Mesenchymal stem cell (in vitro differentiated cells and primary cell): ENCODE results near the gene CLDN7.

Source experiments
- DNase-seq: peaks from one replicate; pipeline ENCODE4 v3.0.0-alpha.2; 2013
- H2AFZ ChIP-seq: one replicate; pipeline ENCODE4 v1.6.1; 2013; ENCODE audit warnings: low read depth, mild to moderate bottlenecking, control low read depth, inconsistent platforms, low read length, moderate library complexity
- H2AK5ac ChIP-seq: 2 replicates; pipeline ENCODE4 v1.6.1; 2013; ENCODE audit warnings: low read length, moderate library complexity, mild to moderate bottlenecking, inconsistent platforms; ENCODE audit not compliant: severe bottlenecking
- H2BK120ac ChIP-seq: one replicate; pipeline ENCODE4 v1.6.1; 2013; ENCODE audit warnings: low read depth, mild to moderate bottlenecking, inconsistent platforms, low read length, moderate library complexity
- H2BK12ac ChIP-seq, 2 experiments: one replicate each; pipeline ENCODE4 v1.6.1; 2013; ENCODE audit warnings: inconsistent platforms in 2 of 2, low read length in 2 of 2, mild to moderate bottlenecking in 2 of 2, moderate library complexity in 2 of 2, control low read depth in 1 of 2
- H2BK15ac ChIP-seq: one replicate; pipeline ENCODE4 v1.6.1; 2013; ENCODE audit warnings: mild to moderate bottlenecking, low read depth, inconsistent platforms; ENCODE audit not compliant: poor library complexity, severe bottlenecking
- H2BK5ac ChIP-seq: 2 replicates; pipeline ENCODE4 v1.6.1; 2013; ENCODE audit warnings: low read depth, mild to moderate bottlenecking, low read length, control low read depth, inconsistent platforms; ENCODE audit not compliant: poor library complexity, severe bottlenecking
- H3K14ac ChIP-seq, 2 experiments: one replicate each; pipeline ENCODE4 v1.6.1; 2013; ENCODE audit warnings: inconsistent platforms in 2 of 2, low read length in 2 of 2, control low read depth in 1 of 2, mild to moderate bottlenecking in 1 of 2, moderate library complexity in 1 of 2
- H3K18ac ChIP-seq, 2 experiments: one replicate each; pipeline ENCODE4 v1.6.1; 2013; ENCODE audit warnings: inconsistent platforms in 2 of 2, low read length in 2 of 2, control low read depth in 1 of 2, low read depth in 1 of 2, mild to moderate bottlenecking in 1 of 2
- H3K23ac ChIP-seq, 2 experiments: one replicate each; pipeline ENCODE4 v1.6.1; 2013; ENCODE audit warnings: inconsistent platforms in 2 of 2, low read length in 2 of 2, mild to moderate bottlenecking in 2 of 2, moderate library complexity in 2 of 2, control low read depth in 1 of 2
- H3K27ac ChIP-seq: 2 replicates; pipeline ENCODE4 v1.5.1; 2013; ENCODE audit warnings: mild to moderate bottlenecking, moderate library complexity, low read length, control low read depth, inconsistent platforms; ENCODE audit not compliant: poor library complexity, severe bottlenecking
- H3K27me3 ChIP-seq, 2 experiments: 2 replicates each; pipeline versions ENCODE4 v1.6.1 to v1.7.0; 2013; ENCODE audit warnings: low read length in 2 of 2, mild to moderate bottlenecking in 2 of 2, moderate library complexity in 2 of 2, control low read depth in 1 of 2, inconsistent platforms in 1 of 2; ENCODE audit not compliant: control insufficient read depth in 1 of 2, insufficient read depth in 1 of 2
- H3K36me3 ChIP-seq, 2 experiments: 2 replicates each; pipeline versions ENCODE4 v1.6.1 to v1.7.0; 2013; ENCODE audit warnings: low read length in 2 of 2, control low read depth in 1 of 2, inconsistent platforms in 1 of 2, low read depth in 1 of 2, mild to moderate bottlenecking in 1 of 2; ENCODE audit not compliant: insufficient read depth in 2 of 2, control insufficient read depth in 1 of 2
- H3K4ac ChIP-seq, 2 experiments: one replicate each; pipeline ENCODE4 v1.6.1; 2013; ENCODE audit warnings: inconsistent platforms in 2 of 2, low read length in 2 of 2, mild to moderate bottlenecking in 2 of 2, moderate library complexity in 2 of 2, control low read depth in 1 of 2, low read depth in 1 of 2
- H3K4me1 ChIP-seq: 2 replicates; pipeline ENCODE4 v1.6.1; 2013; ENCODE audit warnings: low read depth, low read length, control low read depth; ENCODE audit not compliant: control insufficient read depth, insufficient read depth
- H3K4me2 ChIP-seq: 2 replicates; pipeline ENCODE4 v1.6.1; 2013; ENCODE audit warnings: low read length, mild to moderate bottlenecking, inconsistent platforms; ENCODE audit not compliant: poor library complexity, severe bottlenecking
- H3K4me3 ChIP-seq, 2 experiments: 2 replicates each; pipeline versions ENCODE4 v1.5.1 to v1.7.0; 2013; ENCODE audit warnings: low read length in 2 of 2, mild to moderate bottlenecking in 2 of 2, control low read depth in 1 of 2, low read depth in 1 of 2; ENCODE audit not compliant: insufficient read depth in 1 of 2
- H3K79me1 ChIP-seq: replicated peaks from 2 replicates; pipeline ENCODE4 v1.6.1; 2013; ENCODE audit warnings: mild to moderate bottlenecking, control low read depth, low read length, inconsistent platforms; ENCODE audit not compliant: poor library complexity, severe bottlenecking
- H3K9ac ChIP-seq: 2 replicates; pipeline ENCODE4 v1.7.0; 2013; ENCODE audit warnings: mild to moderate bottlenecking, low read length, moderate library complexity
- H3K9me3 ChIP-seq: 2 replicates; pipeline ENCODE4 v1.7.0; 2013; ENCODE audit warnings: mild to moderate bottlenecking, low read length; ENCODE audit not compliant: control insufficient read depth
- H4K8ac ChIP-seq: one replicate; pipeline ENCODE4 v1.6.1; 2013; ENCODE audit warnings: inconsistent platforms, mild to moderate bottlenecking, low read length, moderate library complexity
- H4K91ac ChIP-seq: one replicate; pipeline ENCODE4 v1.6.1; 2013; ENCODE audit warnings: mild to moderate bottlenecking, low read length, inconsistent platforms
- WGBS: methylation state at CpG from one replicate; pipeline ENCODE4 v1.1.7; 2013; ENCODE audit warnings: mixed read lengths; 5-methylcytosine and 5-hydroxymethylcytosine counted together

Gene CLDN7

GRCh38 chr17:7290685-7291084 lies 28.4 kb upstream of the CLDN7 start:
- H2BK15ac ChIP-seq, result no peak overlapping the region
- H2AFZ ChIP-seq, result no peak overlapping the region
- no peaks in the 10 kb centered on the region for H3K9me3 ChIP-seq
- no peak overlapping the region for H4K8ac ChIP-seq
- no peak overlapping the region for H4K91ac ChIP-seq
- peaks cover 81 to 90% of the 10 kb centered on the region in 2 experiments for H3K27me3 ChIP-seq
- H3K79me1 ChIP-seq, result no peaks in the 10 kb centered on the region
- no peak overlapping the region for H3K18ac ChIP-seq
- H3K4me1 ChIP-seq, result peaks cover 13% of the 10 kb centered on the region
- no peaks in the 10 kb centered on the region for H3K36me3 ChIP-seq
- no peak overlapping the region for H3K9ac ChIP-seq
- H2BK5ac ChIP-seq, result no peak overlapping the region
- 74% methylated on average over 11 of the region's 11 CpGs for WGBS
- no peak overlapping the region for H3K14ac ChIP-seq
- H3K4me3 ChIP-seq, result no peak overlapping the region
- H2BK120ac ChIP-seq, result no peak overlapping the region
- H2AK5ac ChIP-seq, result no peak overlapping the region
- H3K23ac ChIP-seq, result no peak overlapping the region
- no peak overlapping the region for H3K4ac ChIP-seq
- no peak for DNase-seq
- H3K4me2 ChIP-seq, result no peak overlapping the region
- no peak overlapping the region for H3K27ac ChIP-seq
- no peak overlapping the region for H2BK12ac ChIP-seq

- no peaks in the 10 kb centered on the region for H3K79me1 ChIP-seq
- no peak overlapping the region for H2AK5ac ChIP-seq
- no peak overlapping the region for H2BK15ac ChIP-seq
- no peak overlapping the region for H2BK12ac ChIP-seq
- DNase-seq, result no peak
- peaks cover 83 to 91% of the 10 kb centered on the region in 2 experiments for H3K27me3 ChIP-seq
- no peak overlapping the region for H2BK5ac ChIP-seq
- H3K4me1 ChIP-seq, result peaks cover 12% of the 10 kb centered on the region
- WGBS, result 92% methylated on average over 18 of the region's 19 CpGs
- H3K4ac ChIP-seq, result no peak overlapping the region
- H4K91ac ChIP-seq, result no peak overlapping the region
- H4K8ac ChIP-seq, result no peak overlapping the region
- no peak overlapping the region for H3K18ac ChIP-seq
- no peak overlapping the region for H2AFZ ChIP-seq
- H3K4me3 ChIP-seq, result no peak overlapping the region
- no peak overlapping the region for H3K9ac ChIP-seq
- H3K27ac ChIP-seq, result no peak overlapping the region
- H2BK120ac ChIP-seq, result no peak overlapping the region
- H3K36me3 ChIP-seq, result no peaks in the 10 kb centered on the region
- H3K4me2 ChIP-seq, result no peak overlapping the region
- no peak overlapping the region for H3K14ac ChIP-seq
- H3K9me3 ChIP-seq, result no peaks in the 10 kb centered on the region
- H3K23ac ChIP-seq, result no peak overlapping the region
Observed at GRCh38 chr17:7290166-7290565, 27.9 kb upstream of the CLDN7 start.

GRCh38 chr17:7289256-7290032 lies 27.2 kb upstream of the CLDN7 start:
- no peak overlapping the region for H3K14ac ChIP-seq
- no peak overlapping the region for H3K23ac ChIP-seq
- H2BK5ac ChIP-seq, result no peak overlapping the region
- H3K9ac ChIP-seq, result no peak overlapping the region
- no peak overlapping the region for H3K4ac ChIP-seq
- no peak overlapping the region for H2BK15ac ChIP-seq
- H3K36me3 ChIP-seq, result no peaks in the 10 kb centered on the region
- H3K18ac ChIP-seq, result no peak overlapping the region
- H3K79me1 ChIP-seq, result no peaks in the 10 kb centered on the region
- no peak overlapping the region for H2BK12ac ChIP-seq
- no peaks in the 10 kb centered on the region for H3K9me3 ChIP-seq
- no peak overlapping the region for H3K4me3 ChIP-seq
- DNase-seq, result no peak
- H2AK5ac ChIP-seq, result no peak overlapping the region
- no peak overlapping the region for H2BK120ac ChIP-seq
- H3K27me3 ChIP-seq, result peaks cover 86 to 92% of the 10 kb centered on the region in 2 experiments
- 86% methylated on average over 17 of the region's 18 CpGs for WGBS
- H3K4me1 ChIP-seq, result peaks cover 6% of the 10 kb centered on the region
- H4K91ac ChIP-seq, result no peak overlapping the region
- no peak overlapping the region for H4K8ac ChIP-seq
- no peak overlapping the region for H3K27ac ChIP-seq
- no peak overlapping the region for H3K4me2 ChIP-seq
- H2AFZ ChIP-seq, result no peak overlapping the region

- no peak for DNase-seq
- Histone ChIP-seq H2BK12ac (no peak overlapping the region), H3K4me2 (no peak overlapping the region), H3K9me3 (no peaks in the 10 kb centered on the region), H2BK15ac (no peak overlapping the region), H3K27ac (no peak overlapping the region), H2AK5ac (no peak overlapping the region), H2AFZ (no peak overlapping the region), H3K27me3 (peaks cover 82 to 85% of the 10 kb centered on the region in 2 experiments), H3K18ac (no peak overlapping the region), H3K4me3 (no peak overlapping the region), H2BK120ac (no peak overlapping the region), H3K4ac (no peak overlapping the region), H4K8ac (no peak overlapping the region), H3K9ac (no peak overlapping the region), H4K91ac (no peak overlapping the region), H3K36me3 (no peaks in the 10 kb centered on the region), H2BK5ac (no peak overlapping the region), H3K4me1 (peaks cover 19% of the 10 kb centered on the region), H3K14ac (no peak overlapping the region), H3K23ac (no peak overlapping the region), H3K79me1 (no peaks in the 10 kb centered on the region)
- WGBS, result 90% methylated on average over 12 of the region's 12 CpGs
Observed at GRCh38 chr17:7285679-7286078, 23.4 kb upstream of the CLDN7 start.
